Amniotic stem cell (primary cell): ENCODE data around the gene C12orf56.
"Not testable (repeated sequence)": the region's sequence is repeated elsewhere in the genome, so short reads cannot be mapped to it uniquely, and the experiment has no call there.

Source experiments
- DNase-seq: peaks from one replicate; lab custom pipeline; 2025; lab: John Stamatoyannopoulos, UW

Gene C12orf56

GRCh38 chr12:64387197-64387816 is 3.3 kb downstream of the C12orf56 start:
- DNase-seq, result no peak

GRCh38 chr12:64385468-64385867 is 5.1 kb downstream of the C12orf56 start:
- DNase-seq, result no peak

GRCh38 chr12:64385019-64385418 is 5.5 kb downstream of the C12orf56 start:
- DNase-seq, result no peak

GRCh38 chr12:64383675-64384074 is 6.9 kb downstream of the C12orf56 start:
- DNase-seq, result no peak

DNA sequence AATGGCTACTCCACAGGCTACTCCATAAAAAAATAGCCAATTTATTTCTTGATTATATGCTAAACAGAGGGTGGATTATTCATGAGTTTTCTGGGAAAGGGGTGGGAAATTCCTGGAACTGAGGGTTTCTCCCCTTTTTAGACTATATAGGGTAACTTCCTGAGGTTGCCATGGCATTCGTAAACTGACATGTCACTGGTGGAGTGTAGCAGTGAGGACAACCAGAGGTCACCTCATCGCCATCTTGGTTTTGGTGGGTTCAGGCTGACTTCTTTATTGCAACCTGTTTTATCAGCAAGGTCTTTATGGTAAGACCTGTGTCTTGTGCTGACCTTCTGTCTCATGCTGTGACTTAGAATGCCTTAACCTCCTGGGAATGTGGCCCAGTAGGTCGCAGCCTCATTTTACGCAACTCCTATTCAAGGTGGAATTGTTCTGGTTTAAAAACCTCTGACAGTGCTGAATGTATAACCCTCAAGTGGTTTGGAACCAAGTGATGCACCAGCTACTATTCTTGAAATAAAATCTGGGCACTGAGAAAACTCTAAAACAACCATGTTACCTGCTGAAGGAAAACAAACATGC is 27.7 kb downstream of the C12orf56 start:
- DNase-seq, result no peak

GRCh38 chr12:64361173-64361572 is 29.4 kb downstream of the C12orf56 start:
- not testable (repeated sequence) for DNase-seq

DNA sequence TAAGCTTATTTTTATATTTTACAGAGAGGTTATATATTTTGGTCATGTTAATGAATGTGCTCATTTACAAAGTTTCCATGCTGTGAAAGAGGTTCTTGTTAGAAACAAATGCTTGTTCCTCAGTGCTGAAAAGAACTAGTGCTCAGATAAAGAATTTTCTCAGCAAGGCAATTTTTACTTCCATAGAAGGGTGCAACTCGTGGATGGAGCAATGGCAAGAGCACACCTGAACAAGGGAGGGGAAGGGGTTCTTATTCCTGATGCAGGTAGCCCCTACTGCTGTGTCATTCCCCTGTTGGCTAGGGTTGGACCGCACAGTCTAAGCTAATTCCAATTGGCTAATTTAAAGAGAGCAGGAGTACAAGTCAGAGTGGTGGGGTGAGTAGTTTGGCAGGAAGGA is 34.3 kb downstream of the C12orf56 start:
- DNase-seq, result not testable (repeated sequence)

- no peak for DNase-seq
Measured at GRCh38 chr12:64352181-64352580, 38.4 kb downstream of the C12orf56 start.

DNA sequence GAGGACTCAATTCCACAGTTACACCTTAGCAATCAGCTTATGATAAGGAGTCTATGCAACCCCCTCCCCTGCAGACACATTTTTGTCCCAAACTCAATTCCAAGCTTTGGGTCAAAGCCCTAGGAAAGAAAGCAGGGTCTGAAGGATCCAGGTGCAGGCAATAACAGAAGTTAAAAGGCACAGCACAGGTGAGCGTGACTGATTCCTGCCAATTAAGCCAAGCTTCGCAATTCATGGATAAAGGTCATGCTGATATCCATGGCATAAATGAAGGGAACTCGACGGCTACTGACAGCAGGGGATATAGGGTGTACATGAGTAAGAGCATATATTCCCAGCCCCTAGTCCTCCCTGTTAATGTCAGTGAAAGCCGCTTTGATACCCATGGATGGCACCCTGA is 39.3 kb downstream of the C12orf56 start:
- DNase-seq, result no peak

- no peak for DNase-seq
Measured at GRCh38 chr12:64347630-64348029, 42.9 kb downstream of the C12orf56 start.

- DNase-seq, result not testable (repeated sequence)
Measured at GRCh38 chr12:64344631-64345030, 45.9 kb downstream of the C12orf56 start.

GRCh38 chr12:64340546-64340945 is 50.0 kb downstream of the C12orf56 start:
- DNase-seq, result not testable (repeated sequence)

DNA sequence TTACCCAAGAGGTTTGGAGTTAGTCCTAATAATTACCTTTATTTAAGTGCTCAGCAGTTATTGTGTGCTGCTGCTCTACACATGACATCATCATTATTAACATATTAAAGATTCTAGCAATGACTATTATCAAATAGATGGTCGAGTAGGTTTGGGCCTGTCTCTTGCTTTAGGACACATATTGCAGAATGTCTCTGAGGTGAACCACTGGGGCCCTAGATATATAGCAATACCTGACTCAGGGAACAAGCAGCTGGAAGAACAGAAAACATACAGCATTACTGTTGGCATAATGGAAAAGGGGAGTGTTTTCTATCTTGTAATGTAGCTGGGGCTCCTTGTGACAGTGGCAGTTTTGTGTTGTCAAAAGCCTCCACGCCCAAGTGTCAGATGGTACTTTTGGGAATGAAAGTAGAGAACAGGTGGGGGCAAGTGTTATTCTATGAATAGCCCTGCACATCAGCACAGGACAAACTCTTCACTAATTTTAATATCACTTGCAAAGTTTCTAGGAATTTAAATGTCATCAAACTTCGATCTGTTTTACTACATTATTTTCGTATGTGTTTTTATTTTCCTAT is 54.6 kb downstream of the C12orf56 start:
- DNase-seq, result no peak

DNA sequence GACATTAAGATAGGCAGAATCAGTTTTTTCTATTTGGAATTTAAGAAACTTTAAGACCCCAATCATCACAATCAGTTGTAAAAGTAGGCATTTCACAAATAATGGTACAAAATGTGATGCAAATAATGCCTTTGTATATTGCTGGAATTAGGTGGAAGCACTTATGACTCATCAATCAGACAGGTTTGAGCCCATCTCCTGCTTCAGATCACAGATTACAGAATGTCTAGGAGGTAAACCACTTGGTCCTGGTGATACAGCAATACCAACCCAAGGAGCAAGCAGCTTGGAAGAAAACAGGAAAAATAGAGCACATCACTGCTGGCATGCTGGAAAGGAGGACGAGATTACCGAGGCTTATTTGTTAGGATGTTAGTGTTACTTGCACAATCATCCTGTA is 57.6 kb downstream of the C12orf56 start:
- no peak for DNase-seq

GRCh38 chr12:64332296-64332695 is 58.3 kb downstream of the C12orf56 start:
- DNase-seq, result no peak

- DNase-seq, result not testable (repeated sequence)
Measured at GRCh38 chr12:64329031-64329710, 61.4 kb downstream of the C12orf56 start.

- DNase-seq, result no peak
Measured at GRCh38 chr12:64325055-64325454, 65.5 kb downstream of the C12orf56 start.

GRCh38 chr12:64323476-64324225 is 66.9 kb downstream of the C12orf56 start:
- DNase-seq, result no peak

DNA sequence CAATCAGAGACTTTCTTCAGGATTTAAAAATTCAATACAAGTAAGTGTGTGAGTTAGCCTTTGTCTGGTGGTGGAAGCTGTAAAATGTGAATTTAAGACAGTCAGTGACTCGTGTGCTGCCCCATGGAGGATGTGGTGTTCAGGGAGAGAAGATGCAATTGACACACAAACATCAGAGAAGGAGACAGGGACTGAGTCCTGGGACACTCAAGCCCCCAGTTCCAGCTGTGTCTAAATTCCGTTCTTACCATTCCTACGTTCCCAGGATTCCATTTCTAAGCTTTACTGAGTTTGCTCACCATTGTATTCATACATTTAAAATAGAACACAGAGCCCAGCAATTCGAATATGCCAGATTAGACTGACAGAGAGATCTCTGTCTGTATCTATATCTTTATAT is 67.6 kb downstream of the C12orf56 start:
- DNase-seq, result no peak

DNA sequence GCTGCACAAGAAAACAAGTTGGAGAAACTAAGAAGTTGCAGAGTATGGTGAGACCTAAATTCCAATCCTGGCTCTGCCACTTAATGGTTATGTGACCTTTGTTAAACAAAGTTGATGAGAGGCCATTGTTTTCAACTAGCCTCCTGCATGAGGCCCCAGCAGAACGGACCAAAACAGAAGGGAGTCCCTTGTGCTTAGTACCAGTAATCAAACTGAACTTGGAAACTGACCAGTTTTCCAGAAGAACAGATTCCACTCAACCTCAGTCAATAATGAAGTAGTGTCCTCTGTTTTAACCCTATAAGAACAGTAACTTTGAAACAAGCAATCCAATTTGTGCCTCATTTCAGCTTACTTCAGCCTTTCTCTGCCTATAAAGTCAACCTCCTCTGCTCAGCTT is 69.9 kb downstream of the C12orf56 start:
- no peak for DNase-seq

GRCh38 chr12:64319540-64320225 is 70.9 kb downstream of the C12orf56 start:
- not testable (repeated sequence) for DNase-seq

DNA sequence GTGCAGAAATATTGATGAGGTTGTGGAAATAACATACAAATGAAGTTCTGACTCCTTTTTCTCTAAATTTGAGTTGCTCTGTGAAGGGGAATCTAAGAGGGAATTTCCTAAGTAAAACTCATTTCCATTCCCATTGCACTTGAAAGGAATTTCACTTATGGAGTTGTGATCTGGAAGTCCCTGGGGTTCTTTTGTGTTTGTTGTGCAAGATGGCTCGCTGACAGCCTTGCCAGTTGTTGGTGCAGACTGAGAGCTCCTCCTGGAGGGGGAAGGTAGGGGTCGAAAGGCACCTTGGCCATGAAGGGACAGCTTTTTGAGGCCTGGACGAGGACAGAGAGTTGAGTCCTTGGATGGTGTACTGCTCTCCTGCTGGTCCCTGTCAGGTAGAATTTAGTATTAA is 72.0 kb downstream of the C12orf56 start:
- no peak for DNase-seq
